ENCODE data around the gene INKA1. TPM values are rescaled to one million over a fixed set of nuclear protein-coding genes. Genes with fewer than 3 reads are reported as not detected.

Gene INKA1
- total RNA-seq (2022; extraction: Qiagen RNA extraction), result 1.6 to 2.3 TPM (median 2.1 TPM) in 5 replicates

GRCh38 chr3:49802719-49803464 is at the start of gene INKA1:
INKA1 (plus strand) TSS chr3:49803261; CDS start chr3:49803393, 132 bp downstream.

GRCh38 chr3:49786357-49787181 is 16.5 kb upstream of the INKA1 start, which contains the start of gene IP6K1:
IP6K1 (minus strand) TSS chr3:49786542; CDS start chr3:49748040, 38,502 bp downstream.

GRCh38 chr3:49799761-49800160 is 3.3 kb upstream of the INKA1 start, which contains the start of gene CDHR4:
CDHR4 (minus strand) TSS chr3:49799873; CDS start chr3:49799812, 61 bp downstream.

GRCh38 chr3:49813497-49814174 is 10.6 kb downstream of the INKA1 start, which contains the start of gene UBA7:
UBA7 (minus strand) TSS chr3:49813953; CDS start chr3:49813787, 166 bp downstream.

Other genes with a start within 250 kb of the INKA1 start
- 0.08 to 0.16 TPM (median 0.13 TPM) in 5 replicates for gene BSN, start 248.8 kb upstream of the INKA1 start, total RNA-seq (2022; extraction: Qiagen RNA extraction)
- gene APEH, start 128.9 kb upstream of the INKA1 start, total RNA-seq (2022; extraction: Qiagen RNA extraction), result 57.8 to 70.4 TPM (median 66.0 TPM) in 5 replicates
- 1.4 to 2.9 TPM (median 1.8 TPM) in 5 replicates for gene MST1, start 113.8 kb upstream of the INKA1 start, total RNA-seq (2022; extraction: Qiagen RNA extraction)
- gene RNF123, start 113.7 kb upstream of the INKA1 start, total RNA-seq (2022; extraction: Qiagen RNA extraction), result 10.2 to 17.6 TPM (median 17.0 TPM) in 5 replicates
- 0.23 to 1.3 TPM (median 0.41 TPM) in 5 replicates for gene AMIGO3, start 83.6 kb upstream of the INKA1 start, total RNA-seq (2022; extraction: Qiagen RNA extraction)
- gene GMPPB, start 79.3 kb upstream of the INKA1 start, total RNA-seq (2022; extraction: Qiagen RNA extraction), result 14.9 to 22.0 TPM (median 20.4 TPM) in 5 replicates
- 20.9 to 22.7 TPM (median 21.0 TPM) in 5 replicates for gene IP6K1, start 16.7 kb upstream of the INKA1 start, total RNA-seq (2022; extraction: Qiagen RNA extraction)
- 0.12 to 0.65 TPM (median 0.43 TPM) in 5 replicates for gene CDHR4, start 3.4 kb upstream of the INKA1 start, total RNA-seq (2022; extraction: Qiagen RNA extraction)
- gene UBA7, start 10.7 kb downstream of the INKA1 start, total RNA-seq (2022; extraction: Qiagen RNA extraction), result 0.38 to 0.74 TPM (median 0.64 TPM) in 5 replicates
- gene TRAIP, start 53.3 kb downstream of the INKA1 start, total RNA-seq (2022; extraction: Qiagen RNA extraction), result 11.9 to 16.2 TPM (median 15.3 TPM) in 5 replicates
- gene CAMKV, start 66.6 kb downstream of the INKA1 start, total RNA-seq (2022; extraction: Qiagen RNA extraction), result 0.17 to 0.40 TPM (median 0.37 TPM) in 5 replicates
- 6.9 to 9.5 TPM (median 8.7 TPM) in 5 replicates for gene MST1R, start 100.6 kb downstream of the INKA1 start, total RNA-seq (2022; extraction: Qiagen RNA extraction)
- 5.8 to 9.4 TPM (median 8.4 TPM) in 5 replicates for gene MON1A, start 126.5 kb downstream of the INKA1 start, total RNA-seq (2022; extraction: Qiagen RNA extraction)
- gene RBM6, start 136.9 kb downstream of the INKA1 start, total RNA-seq (2022; extraction: Qiagen RNA extraction), result 23.6 to 32.9 TPM (median 26.4 TPM) in 5 replicates